Body of pancreas (tissue), 4 donors: ENCODE data around the gene NTN5.

Experiments used
- POLR2A ChIP-seq, 3 donors: fragments of 450-650 bp; IDR thresholded peaks; one replicate each; pipeline ENCODE4 v1.6.1; 2016; ENCODE audit warnings: antibody characterized with exemption in 3 of 3, mild to moderate bottlenecking in 2 of 3
- TF ChIP-seq, protein P1 (sequence below), 7 experiments: fragments of 450-650 bp in 4 of 7; fragments of 200-600 bp in 3 of 7; sonication (generic) in 3 of 7; IDR thresholded peaks; one replicate each; pipeline ENCODE4 v1.5.1; 2016 to 2019; ENCODE audit warnings: antibody characterized with exemption in 7 of 7

DNA sequence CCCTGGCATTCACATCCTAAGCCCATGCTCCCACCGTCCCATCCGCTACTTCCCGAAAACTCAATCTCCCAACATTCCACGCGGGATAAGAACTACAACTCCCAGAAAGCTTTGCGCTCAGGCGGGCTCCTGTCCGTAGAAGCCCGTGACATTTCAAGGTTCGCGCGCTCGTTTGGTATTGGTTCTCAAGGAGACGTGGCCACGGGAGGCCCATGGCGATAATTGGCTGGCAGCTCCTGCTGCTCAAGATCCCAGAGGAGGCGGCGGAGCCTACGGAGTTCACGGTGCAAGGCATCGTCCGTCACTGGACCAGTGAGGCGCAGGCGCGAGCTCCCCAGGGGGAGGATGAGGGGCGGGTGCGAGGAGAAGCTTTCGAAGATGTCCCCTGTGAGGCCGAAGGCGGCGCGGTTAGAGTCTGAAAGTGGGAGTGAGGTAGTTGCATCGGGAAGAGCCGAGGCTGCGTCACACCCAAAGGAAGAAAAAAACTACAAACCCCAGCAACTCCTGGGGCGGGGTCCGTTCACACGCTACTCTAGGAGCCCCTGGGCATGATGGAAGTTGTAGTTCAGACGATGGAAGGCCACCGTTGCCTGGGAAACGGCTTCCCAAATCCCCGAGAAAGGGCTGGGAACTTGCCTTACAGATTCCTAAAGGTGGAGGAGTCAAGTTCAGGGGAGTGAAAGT, 47.9 kb upstream of the NTN5 start:
- no peak for TF ChIP-seq POLR2A (IDR thresholded peaks at IDR 0.05)
- TF ChIP-seq, protein P1, sequence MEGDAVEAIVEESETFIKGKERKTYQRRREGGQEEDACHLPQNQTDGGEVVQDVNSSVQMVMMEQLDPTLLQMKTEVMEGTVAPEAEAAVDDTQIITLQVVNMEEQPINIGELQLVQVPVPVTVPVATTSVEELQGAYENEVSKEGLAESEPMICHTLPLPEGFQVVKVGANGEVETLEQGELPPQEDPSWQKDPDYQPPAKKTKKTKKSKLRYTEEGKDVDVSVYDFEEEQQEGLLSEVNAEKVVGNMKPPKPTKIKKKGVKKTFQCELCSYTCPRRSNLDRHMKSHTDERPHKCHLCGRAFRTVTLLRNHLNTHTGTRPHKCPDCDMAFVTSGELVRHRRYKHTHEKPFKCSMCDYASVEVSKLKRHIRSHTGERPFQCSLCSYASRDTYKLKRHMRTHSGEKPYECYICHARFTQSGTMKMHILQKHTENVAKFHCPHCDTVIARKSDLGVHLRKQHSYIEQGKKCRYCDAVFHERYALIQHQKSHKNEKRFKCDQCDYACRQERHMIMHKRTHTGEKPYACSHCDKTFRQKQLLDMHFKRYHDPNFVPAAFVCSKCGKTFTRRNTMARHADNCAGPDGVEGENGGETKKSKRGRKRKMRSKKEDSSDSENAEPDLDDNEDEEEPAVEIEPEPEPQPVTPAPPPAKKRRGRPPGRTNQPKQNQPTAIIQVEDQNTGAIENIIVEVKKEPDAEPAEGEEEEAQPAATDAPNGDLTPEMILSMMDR (IDR thresholded peaks at IDR 0.05): no peak
